Rectal smooth muscle tissue (tissue), 1 donor: ENCODE results near the gene ZFAND6.
"Not testable (repeated sequence)": the region's sequence is repeated elsewhere in the genome, so short reads cannot be mapped to it uniquely, and the experiment has no call there.

ENCODE experiments used
- H3K27ac ChIP-seq: one replicate; pipeline ENCODE4 v1.7.0; 2013; ENCODE audit warnings: low read depth, low read length, inconsistent platforms
- H3K27me3 ChIP-seq: one replicate; pipeline ENCODE4 v1.7.0; 2013; ENCODE audit warnings: low read length; ENCODE audit not compliant: control insufficient read depth, insufficient read depth
- H3K36me3 ChIP-seq: one replicate; pipeline ENCODE4 v1.7.0; 2013; ENCODE audit warnings: low read length; ENCODE audit not compliant: control insufficient read depth, insufficient read depth
- H3K4me1 ChIP-seq: one replicate; pipeline ENCODE4 v1.7.0; 2013; ENCODE audit warnings: low read length; ENCODE audit not compliant: control insufficient read depth, insufficient read depth
- H3K4me3 ChIP-seq: one replicate; pipeline ENCODE4 v1.7.0; 2013; ENCODE audit warnings: low read length
- H3K9ac ChIP-seq: one replicate; pipeline ENCODE4 v1.7.0; 2013; ENCODE audit warnings: low read length

ZFAND6 gene

GRCh38 chr15:80155378-80156175 lies 96.1 kb downstream of the ZFAND6 start:
- H3K27ac ChIP-seq, H3K36me3 ChIP-seq, H3K4me1 ChIP-seq, H3K27me3 ChIP-seq, H3K4me3 ChIP-seq, H3K9ac ChIP-seq: not testable (repeated sequence)

- H3K4me1 ChIP-seq: peaks cover 3% of the 10 kb centered on the region
These were observed 96.8 kb downstream of the ZFAND6 start for GRCh38 chr15:80156176-80156720.

GRCh38 chr15:80157215-80157614 lies 97.7 kb downstream of the ZFAND6 start:
- Histone ChIP-seq H3K36me3 (no peaks in the 10 kb centered on the region), H3K27ac (no peak overlapping the region), H3K4me1 (peaks cover 3% of the 10 kb centered on the region), H3K27me3 (no peaks in the 10 kb centered on the region), H3K4me3 (no peak overlapping the region), H3K9ac (no peak overlapping the region)

More at GRCh38 chr15:80156176-80156720, 96.8 kb downstream of the ZFAND6 start:
- Histone ChIP-seq H3K36me3 (no peaks in the 10 kb centered on the region), H3K9ac (no peak overlapping the region), H3K27me3 (no peaks in the 10 kb centered on the region), H3K27ac (no peak overlapping the region), H3K4me3 (no peak overlapping the region)

- H3K27me3 ChIP-seq: no peaks in the 10 kb centered on the region
- H3K36me3 ChIP-seq: no peaks in the 10 kb centered on the region
- no peaks in the 10 kb centered on the region for H3K4me1 ChIP-seq
- no peak overlapping the region for H3K9ac ChIP-seq
- no peak overlapping the region for H3K4me3 ChIP-seq
- H3K27ac ChIP-seq: no peak overlapping the region
These were observed 99.8 kb downstream of the ZFAND6 start for GRCh38 chr15:80159301-80159700.

DNA sequence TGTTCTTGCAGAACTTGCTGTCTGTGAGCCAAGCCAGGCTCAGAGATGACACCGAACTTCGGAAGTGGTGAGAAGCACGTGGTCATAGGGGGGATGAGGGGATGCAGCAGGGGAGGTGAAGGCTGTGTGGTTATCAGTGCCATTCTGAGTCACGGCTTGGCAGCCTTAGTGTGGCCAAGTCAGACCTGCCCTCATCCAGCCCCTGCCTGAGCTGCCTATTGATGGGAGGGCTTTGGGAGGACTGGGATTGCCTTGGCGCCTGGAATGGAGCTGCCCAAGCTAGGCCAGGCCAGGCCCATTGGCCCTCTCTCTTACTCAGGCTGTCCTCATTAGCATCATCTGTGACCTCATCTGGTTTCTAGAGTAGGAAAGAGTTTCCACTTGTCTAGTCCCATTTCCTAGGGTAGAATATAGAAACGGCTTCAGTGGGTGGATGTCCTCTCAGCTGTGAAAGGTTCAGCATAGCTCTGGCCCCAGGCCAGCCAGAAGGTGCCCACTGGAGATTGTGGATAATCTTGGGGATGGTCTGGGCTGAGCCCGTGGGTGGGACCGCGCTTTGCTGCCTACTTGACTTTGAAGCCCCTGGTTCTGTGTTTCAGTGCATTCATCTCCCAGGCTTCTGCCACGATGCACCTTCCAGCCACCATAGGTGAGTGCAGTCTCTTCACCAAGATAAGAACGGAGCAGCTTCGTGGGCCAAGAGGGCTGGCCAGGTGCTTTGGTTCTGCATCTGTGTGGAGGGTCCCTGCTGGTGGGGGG lies 100.5 kb downstream of the ZFAND6 start:
- Histone ChIP-seq H3K36me3 (no peaks in the 10 kb centered on the region), H3K4me3 (no peak overlapping the region), H3K27me3 (no peaks in the 10 kb centered on the region), H3K27ac (no peak overlapping the region), H3K4me1 (no peaks in the 10 kb centered on the region), H3K9ac (no peak overlapping the region)

GRCh38 chr15:80160570-80161156 lies 101.2 kb downstream of the ZFAND6 start:
- Histone ChIP-seq H3K27ac (no peak overlapping the region), H3K9ac (no peak overlapping the region), H3K4me3 (no peak overlapping the region), H3K4me1 (no peaks in the 10 kb centered on the region), H3K27me3 (no peaks in the 10 kb centered on the region), H3K36me3 (no peaks in the 10 kb centered on the region)

GRCh38 chr15:80161468-80162016 lies 102.1 kb downstream of the ZFAND6 start:
- H3K4me1 ChIP-seq: no peaks in the 10 kb centered on the region
- no peak overlapping the region for H3K27ac ChIP-seq
- H3K36me3 ChIP-seq: no peaks in the 10 kb centered on the region

DNA sequence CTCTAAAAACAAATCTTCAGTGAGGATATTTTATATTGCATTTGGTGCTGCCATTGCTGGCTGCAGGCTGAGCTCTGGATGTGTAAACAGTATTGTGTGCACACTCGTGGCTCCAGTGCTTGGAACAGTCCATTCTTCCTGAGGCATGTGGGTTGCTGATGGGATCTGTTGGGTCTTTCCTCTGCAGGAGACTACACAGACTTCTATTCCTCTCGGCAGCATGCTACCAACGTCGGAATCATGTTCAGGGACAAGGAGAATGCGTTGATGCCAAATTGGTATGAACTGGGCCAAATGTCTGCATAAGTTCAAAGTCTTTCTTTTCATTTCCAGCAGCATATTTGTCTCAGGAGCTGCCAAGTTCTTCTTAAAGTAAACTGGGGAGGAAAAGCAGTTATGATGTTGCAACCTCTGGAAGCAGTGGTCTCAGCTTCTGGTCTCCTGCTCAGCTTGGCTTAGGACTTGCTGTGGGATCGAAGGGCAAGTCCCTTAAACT lies 102.6 kb downstream of the ZFAND6 start:
- no peaks in the 10 kb centered on the region for H3K4me1 ChIP-seq
- no peak overlapping the region for H3K9ac ChIP-seq
- H3K36me3 ChIP-seq: no peaks in the 10 kb centered on the region
- no peak overlapping the region for H3K4me3 ChIP-seq
- no peaks in the 10 kb centered on the region for H3K27me3 ChIP-seq
- H3K27ac ChIP-seq: no peak overlapping the region

More at GRCh38 chr15:80161468-80162016, 102.1 kb downstream of the ZFAND6 start:
- Histone ChIP-seq H3K27me3 (no peaks in the 10 kb centered on the region), H3K4me3 (no peak overlapping the region), H3K9ac (no peak overlapping the region)

DNA sequence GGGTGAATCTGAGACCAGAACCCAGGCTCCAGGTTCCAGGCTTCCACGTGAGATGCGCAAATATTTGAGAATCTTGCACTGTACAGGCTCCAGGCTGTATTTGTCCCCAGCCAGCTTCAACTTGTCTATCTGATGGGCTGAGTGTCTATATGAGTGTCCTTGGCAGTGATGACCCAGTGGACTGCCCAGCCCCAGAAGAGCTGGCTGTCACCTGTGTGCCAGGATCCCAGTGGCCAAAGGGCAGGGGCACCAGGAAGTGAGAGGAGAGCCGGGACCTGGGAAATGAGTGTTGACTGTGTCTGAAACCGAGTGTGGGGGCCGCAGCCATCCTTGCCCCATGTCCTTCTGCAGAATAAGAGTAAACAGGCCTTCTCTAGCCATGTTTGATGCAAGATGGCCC lies 103.7 kb downstream of the ZFAND6 start:
- Histone ChIP-seq H3K4me3 (no peak overlapping the region), H3K36me3 (no peaks in the 10 kb centered on the region), H3K27me3 (no peaks in the 10 kb centered on the region), H3K4me1 (no peaks in the 10 kb centered on the region), H3K9ac (no peak overlapping the region), H3K27ac (no peak overlapping the region)

DNA sequence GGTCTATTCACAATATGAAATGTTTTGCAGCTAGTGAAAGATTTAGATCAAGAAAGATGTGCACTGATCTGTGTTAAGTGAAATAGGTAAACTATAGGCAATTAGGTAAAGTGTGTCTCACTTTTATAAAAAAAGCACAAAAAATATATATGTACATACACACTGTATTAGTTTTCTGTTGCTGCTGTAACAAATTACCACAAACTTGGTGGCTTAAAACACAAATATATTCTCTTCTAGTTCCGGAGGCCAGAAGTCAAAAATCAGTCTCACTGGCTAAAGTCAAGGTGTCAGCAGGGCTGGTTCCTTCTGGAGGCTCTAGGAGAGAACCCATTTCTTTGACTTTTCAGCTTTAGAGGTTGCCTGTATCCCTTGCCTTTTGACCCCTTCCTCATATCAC lies 104.4 kb downstream of the ZFAND6 start:
- Histone ChIP-seq H3K27ac (no peak overlapping the region), H3K36me3 (no peaks in the 10 kb centered on the region), H3K27me3 (no peaks in the 10 kb centered on the region), H3K4me3 (no peak overlapping the region), H3K9ac (no peak overlapping the region), H3K4me1 (no peaks in the 10 kb centered on the region)

GRCh38 chr15:80167936-80168335 lies 108.5 kb downstream of the ZFAND6 start:
- Histone ChIP-seq H3K27ac (no peak overlapping the region), H3K9ac (no peak overlapping the region), H3K27me3 (no peaks in the 10 kb centered on the region), H3K4me1 (no peaks in the 10 kb centered on the region), H3K4me3 (no peak overlapping the region), H3K36me3 (no peaks in the 10 kb centered on the region)

GRCh38 chr15:80168421-80168820 lies 108.9 kb downstream of the ZFAND6 start:
- Histone ChIP-seq H3K27me3 (no peaks in the 10 kb centered on the region), H3K36me3 (no peaks in the 10 kb centered on the region), H3K27ac (no peak overlapping the region), H3K4me3 (no peak overlapping the region), H3K9ac (no peak overlapping the region), H3K4me1 (no peaks in the 10 kb centered on the region)
